Ectodermal cell (in vitro differentiated cells): ENCODE data around the gene ITM2C.

ENCODE experiments used
- H3K27ac ChIP-seq: 2 replicates; pipeline ENCODE4 v1.7.0; 2013; ENCODE audit warnings: mild to moderate bottlenecking, low read depth, low read length; ENCODE audit not compliant: insufficient read depth, poor library complexity, severe bottlenecking
- H3K27me3 ChIP-seq: 2 replicates; pipeline ENCODE4 v1.7.0; 2013; ENCODE audit warnings: mild to moderate bottlenecking, low read length; ENCODE audit not compliant: insufficient read depth, control insufficient read depth, poor library complexity, severe bottlenecking
- H3K36me3 ChIP-seq: one replicate; pipeline ENCODE4 v1.7.0; 2013; ENCODE audit warnings: low read length; ENCODE audit not compliant: control insufficient read depth, insufficient read depth
- H3K4me1 ChIP-seq: one replicate; pipeline ENCODE4 v1.7.0; 2013; ENCODE audit warnings: low read length; ENCODE audit not compliant: control insufficient read depth, insufficient read depth
- H3K4me3 ChIP-seq: 2 replicates; pipeline ENCODE4 v1.7.0; 2013; ENCODE audit warnings: low read depth, low read length, control low read depth; ENCODE audit not compliant: insufficient read depth
- H3K9me3 ChIP-seq: 2 replicates; pipeline ENCODE4 v1.7.0; 2013; ENCODE audit warnings: mild to moderate bottlenecking, low read length, moderate library complexity; ENCODE audit not compliant: control insufficient read depth
- WGBS, 2 experiments: methylation state at CpG; one replicate each; pipeline ENCODE4 v1.1.7; 2013; ENCODE audit warnings: missing lambda C conversion rate in 2 of 2; 5-methylcytosine and 5-hydroxymethylcytosine counted together

ITM2C gene

GRCh38 chr2:230827774-230828271, 36.9 kb upstream of the ITM2C start:
- H3K27ac ChIP-seq = no peak overlapping the region
- H3K9me3 ChIP-seq = no peaks in the 10 kb centered on the region
- 93% methylated on average over 36 of the region's 36 CpGs for WGBS, 2 experiments
- no peaks in the 10 kb centered on the region for H3K27me3 ChIP-seq
- H3K36me3 ChIP-seq = no peaks in the 10 kb centered on the region
- no peak overlapping the region for H3K4me3 ChIP-seq
- no peaks in the 10 kb centered on the region for H3K4me1 ChIP-seq

GRCh38 chr2:230828272-230828961, 36.3 kb upstream of the ITM2C start:
- Histone ChIP-seq H3K27ac (no peak overlapping the region), H3K4me1 (no peaks in the 10 kb centered on the region), H3K36me3 (no peaks in the 10 kb centered on the region), H3K4me3 (no peak overlapping the region), H3K9me3 (no peaks in the 10 kb centered on the region), H3K27me3 (no peaks in the 10 kb centered on the region)
- 93 to 94% methylated on average over 61 of the region's 61 CpGs for WGBS, 2 experiments

GRCh38 chr2:230829293-230829692, 35.4 kb upstream of the ITM2C start:
- H3K36me3 ChIP-seq = no peaks in the 10 kb centered on the region
- H3K4me1 ChIP-seq = no peaks in the 10 kb centered on the region
- H3K27ac ChIP-seq = no peak overlapping the region
- no peaks in the 10 kb centered on the region for H3K9me3 ChIP-seq
- no peaks in the 10 kb centered on the region for H3K27me3 ChIP-seq
- no peak overlapping the region for H3K4me3 ChIP-seq
- 94% methylated on average over 14 of the region's 14 CpGs for whole genome bisulfite sequencing, 2 experiments

- Histone ChIP-seq H3K9me3 (no peaks in the 10 kb centered on the region), H3K27me3 (no peaks in the 10 kb centered on the region), H3K27ac (no peak overlapping the region), H3K4me3 (no peak overlapping the region), H3K4me1 (no peaks in the 10 kb centered on the region), H3K36me3 (no peaks in the 10 kb centered on the region)
- 93 to 94% methylated on average over 7 of the region's 7 CpGs for WGBS, 2 experiments
Measured at GRCh38 chr2:230829959-230830358, 34.8 kb upstream of the ITM2C start.

GRCh38 chr2:230830428-230830827, 34.3 kb upstream of the ITM2C start:
- H3K27ac ChIP-seq = no peak overlapping the region
- H3K9me3 ChIP-seq = no peaks in the 10 kb centered on the region
- no peaks in the 10 kb centered on the region for H3K4me1 ChIP-seq
- no peak overlapping the region for H3K4me3 ChIP-seq
- no peaks in the 10 kb centered on the region for H3K36me3 ChIP-seq
- 88 to 93% methylated on average over 7 of the region's 7 CpGs for WGBS, 2 experiments
- H3K27me3 ChIP-seq = no peaks in the 10 kb centered on the region

- no peaks in the 10 kb centered on the region for H3K36me3 ChIP-seq
- no peaks in the 10 kb centered on the region for H3K9me3 ChIP-seq
- 91 to 92% methylated on average over 1 to 2 of the region's 2 CpGs for WGBS, 2 experiments
- H3K4me1 ChIP-seq = no peaks in the 10 kb centered on the region
- H3K27ac ChIP-seq = no peak overlapping the region
- no peaks in the 10 kb centered on the region for H3K27me3 ChIP-seq
- no peak overlapping the region for H3K4me3 ChIP-seq
Measured at GRCh38 chr2:230840301-230840700, 24.4 kb upstream of the ITM2C start.

- H3K4me1 ChIP-seq = no peaks in the 10 kb centered on the region
- H3K9me3 ChIP-seq = peaks cover 3% of the 10 kb centered on the region
- H3K4me3 ChIP-seq = no peak overlapping the region
- H3K27me3 ChIP-seq = no peaks in the 10 kb centered on the region
- H3K36me3 ChIP-seq = no peaks in the 10 kb centered on the region
- no peak overlapping the region for H3K27ac ChIP-seq
- 89 to 94% methylated on average over 6 of the region's 6 CpGs for WGBS, 2 experiments
Measured at GRCh38 chr2:230842473-230842872, 22.3 kb upstream of the ITM2C start.

GRCh38 chr2:230843132-230843531, 21.6 kb upstream of the ITM2C start:
- Histone ChIP-seq H3K27ac (no peak overlapping the region), H3K4me3 (no peak overlapping the region), H3K4me1 (no peaks in the 10 kb centered on the region), H3K9me3 (peaks cover 3% of the 10 kb centered on the region), H3K27me3 (no peaks in the 10 kb centered on the region), H3K36me3 (no peaks in the 10 kb centered on the region)
- 90 to 99% methylated on average over 3 to 4 of the region's 4 CpGs for WGBS, 2 experiments

- WGBS, 2 experiments = 95 to 98% methylated on average over 4 to 5 of the region's 6 CpGs
- Histone ChIP-seq H3K4me1 (no peaks in the 10 kb centered on the region), H3K27me3 (no peaks in the 10 kb centered on the region), H3K9me3 (peaks cover 3% of the 10 kb centered on the region), H3K36me3 (no peaks in the 10 kb centered on the region), H3K27ac (no peak overlapping the region), H3K4me3 (no peak overlapping the region)
Measured at GRCh38 chr2:230846360-230846759, 18.4 kb upstream of the ITM2C start.

GRCh38 chr2:230847883-230848388, 16.8 kb upstream of the ITM2C start:
- Histone ChIP-seq H3K27ac (no peak overlapping the region), H3K9me3 (peaks cover 3% of the 10 kb centered on the region), H3K4me1 (no peaks in the 10 kb centered on the region), H3K36me3 (no peaks in the 10 kb centered on the region), H3K27me3 (no peaks in the 10 kb centered on the region), H3K4me3 (no peak overlapping the region)
- 11 to 13% methylated on average over 32 of the region's 32 CpGs for WGBS, 2 experiments
